NCI-H2227 treated with DMSO at 0.1 percent for 48 hours (cell line): ENCODE data around the gene NOD1.
"Not testable (repeated sequence)": the region's sequence is repeated elsewhere in the genome, so short reads cannot be mapped to it uniquely, and the experiment has no call there.

Source experiments
- DNase-seq: peaks from one replicate; lab custom pipeline; 2025; lab: John Stamatoyannopoulos, UW

NOD1 gene, protein sequence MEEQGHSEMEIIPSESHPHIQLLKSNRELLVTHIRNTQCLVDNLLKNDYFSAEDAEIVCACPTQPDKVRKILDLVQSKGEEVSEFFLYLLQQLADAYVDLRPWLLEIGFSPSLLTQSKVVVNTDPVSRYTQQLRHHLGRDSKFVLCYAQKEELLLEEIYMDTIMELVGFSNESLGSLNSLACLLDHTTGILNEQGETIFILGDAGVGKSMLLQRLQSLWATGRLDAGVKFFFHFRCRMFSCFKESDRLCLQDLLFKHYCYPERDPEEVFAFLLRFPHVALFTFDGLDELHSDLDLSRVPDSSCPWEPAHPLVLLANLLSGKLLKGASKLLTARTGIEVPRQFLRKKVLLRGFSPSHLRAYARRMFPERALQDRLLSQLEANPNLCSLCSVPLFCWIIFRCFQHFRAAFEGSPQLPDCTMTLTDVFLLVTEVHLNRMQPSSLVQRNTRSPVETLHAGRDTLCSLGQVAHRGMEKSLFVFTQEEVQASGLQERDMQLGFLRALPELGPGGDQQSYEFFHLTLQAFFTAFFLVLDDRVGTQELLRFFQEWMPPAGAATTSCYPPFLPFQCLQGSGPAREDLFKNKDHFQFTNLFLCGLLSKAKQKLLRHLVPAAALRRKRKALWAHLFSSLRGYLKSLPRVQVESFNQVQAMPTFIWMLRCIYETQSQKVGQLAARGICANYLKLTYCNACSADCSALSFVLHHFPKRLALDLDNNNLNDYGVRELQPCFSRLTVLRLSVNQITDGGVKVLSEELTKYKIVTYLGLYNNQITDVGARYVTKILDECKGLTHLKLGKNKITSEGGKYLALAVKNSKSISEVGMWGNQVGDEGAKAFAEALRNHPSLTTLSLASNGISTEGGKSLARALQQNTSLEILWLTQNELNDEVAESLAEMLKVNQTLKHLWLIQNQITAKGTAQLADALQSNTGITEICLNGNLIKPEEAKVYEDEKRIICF

DNA sequence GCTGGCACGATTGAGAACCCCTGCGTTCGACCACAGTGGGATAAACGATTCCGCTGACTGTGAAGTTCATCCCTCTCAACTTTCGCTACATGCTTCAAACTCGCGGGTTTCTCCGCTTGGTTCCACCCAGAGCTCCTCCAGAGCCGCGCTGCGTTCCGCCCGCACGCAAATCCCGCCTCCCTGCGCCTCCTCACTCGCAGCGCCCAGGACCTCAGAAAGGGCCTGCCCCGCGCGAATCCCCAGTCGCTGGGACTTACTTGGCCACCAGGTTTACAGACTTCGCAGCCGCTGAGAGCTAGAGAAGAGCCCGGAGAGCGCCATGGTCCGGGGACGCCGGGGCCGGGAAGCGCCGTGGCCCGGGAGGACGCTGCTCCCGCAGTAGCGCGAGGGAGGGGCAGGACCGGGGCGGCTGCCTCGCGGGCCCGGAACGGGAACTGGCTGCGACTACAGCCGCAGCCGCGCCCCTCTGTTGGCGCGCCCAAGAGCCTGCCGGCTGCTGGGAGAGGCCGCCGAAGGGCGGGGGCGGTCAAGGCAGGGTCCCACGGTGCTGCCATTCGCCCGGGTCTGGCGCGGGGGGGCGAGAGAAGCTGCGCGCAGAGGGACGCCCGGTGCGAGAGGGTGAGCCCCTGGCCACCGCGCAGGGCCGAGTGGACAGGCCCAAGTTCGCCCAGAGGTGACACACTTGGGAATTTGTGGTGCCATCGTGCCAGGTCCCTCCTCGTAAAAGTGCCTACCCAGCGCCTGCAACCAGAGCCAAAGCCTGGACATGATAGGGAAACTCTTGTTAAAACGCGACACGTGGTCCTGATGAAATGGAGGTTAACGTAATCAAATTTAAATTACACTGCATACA lies at the start of gene NOD1:
Gene NOD1 (minus strand): TSS at position 436 of the 853 bp plus-strand sequence. CDS start 21,863 bp downstream, outside the sequence.
- peak; percentile 34 for DNase-seq

DNA sequence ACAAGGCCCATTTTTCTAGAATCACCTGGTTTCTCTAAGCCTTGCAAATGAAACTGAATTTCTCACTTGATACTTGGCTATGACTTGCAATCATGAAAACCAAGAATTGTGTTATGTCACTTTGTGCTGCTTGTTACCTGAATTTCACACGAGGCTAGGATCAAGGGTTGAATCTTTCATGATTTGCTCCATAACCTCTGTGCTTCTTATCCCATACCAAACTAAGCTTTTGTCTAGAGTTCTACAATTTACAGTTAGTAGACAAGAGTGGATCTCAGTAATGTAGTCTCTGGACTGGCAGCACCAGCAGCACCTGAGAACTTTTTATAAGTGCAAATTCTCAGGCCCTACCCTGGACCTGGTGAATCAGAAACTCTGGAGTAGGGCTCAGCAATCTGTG lies 48.7 kb upstream of the NOD1 start:
- DNase-seq, result not testable (repeated sequence)

DNA sequence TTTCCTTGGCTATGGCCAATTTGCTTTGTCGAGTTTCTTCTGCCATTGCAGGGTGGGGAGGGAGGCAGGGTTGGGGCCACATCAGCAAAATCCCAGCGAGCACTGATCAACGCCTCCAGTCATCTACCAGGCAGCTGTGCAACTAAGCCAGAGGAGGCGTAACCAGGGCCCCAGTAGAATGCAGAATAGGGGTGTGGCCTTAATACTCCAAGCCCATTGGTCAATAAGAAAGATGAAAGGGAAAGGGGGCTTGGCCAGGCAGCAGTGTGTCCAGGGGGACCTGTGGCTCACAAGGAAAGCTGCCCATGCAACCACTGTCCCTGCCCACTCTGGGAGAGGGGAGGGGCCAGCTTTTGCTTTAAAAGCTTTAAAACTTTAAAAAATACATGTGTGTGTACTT lies 47.6 kb upstream of the NOD1 start:
- no peak for DNase-seq

DNA sequence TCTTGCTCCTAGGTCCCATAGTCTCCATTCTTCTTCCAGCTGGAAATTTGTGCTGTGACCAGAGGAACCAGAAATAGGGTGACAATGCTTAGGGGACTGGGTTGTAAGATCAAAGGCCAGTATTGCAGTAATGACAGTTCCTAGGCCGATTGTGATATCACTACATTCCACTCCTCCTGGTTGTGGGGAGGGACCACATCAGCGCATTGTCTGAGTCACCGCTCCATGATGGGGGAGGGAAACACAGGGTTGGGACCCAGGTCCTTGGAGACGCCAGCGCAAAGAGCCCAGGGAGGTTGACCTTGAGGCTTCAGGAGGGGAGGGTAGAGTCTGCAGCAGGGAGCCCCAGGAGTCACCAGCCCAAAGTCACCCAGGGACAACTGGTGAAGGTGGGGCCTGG lies 46.8 kb upstream of the NOD1 start:
- no peak for DNase-seq

DNA sequence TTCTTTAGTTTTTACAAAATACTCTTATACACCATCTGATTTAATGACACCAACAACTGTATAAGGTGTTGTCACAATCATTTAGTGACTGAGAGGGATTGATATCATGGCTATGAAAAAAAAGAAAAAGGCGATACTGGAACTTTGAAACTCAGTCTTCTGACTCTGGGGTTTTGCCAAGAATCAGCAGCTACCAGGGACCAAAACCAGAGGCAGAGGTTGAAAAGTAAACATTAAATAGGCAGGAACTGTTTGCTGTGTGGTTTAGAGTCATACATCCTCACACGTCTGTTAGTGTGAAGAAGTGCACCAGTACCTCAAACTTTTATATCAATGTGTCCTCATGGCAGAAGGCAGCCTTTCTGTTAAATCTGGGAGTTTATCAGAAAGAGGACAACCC lies 46.0 kb upstream of the NOD1 start:
- DNase-seq, result no peak

DNA sequence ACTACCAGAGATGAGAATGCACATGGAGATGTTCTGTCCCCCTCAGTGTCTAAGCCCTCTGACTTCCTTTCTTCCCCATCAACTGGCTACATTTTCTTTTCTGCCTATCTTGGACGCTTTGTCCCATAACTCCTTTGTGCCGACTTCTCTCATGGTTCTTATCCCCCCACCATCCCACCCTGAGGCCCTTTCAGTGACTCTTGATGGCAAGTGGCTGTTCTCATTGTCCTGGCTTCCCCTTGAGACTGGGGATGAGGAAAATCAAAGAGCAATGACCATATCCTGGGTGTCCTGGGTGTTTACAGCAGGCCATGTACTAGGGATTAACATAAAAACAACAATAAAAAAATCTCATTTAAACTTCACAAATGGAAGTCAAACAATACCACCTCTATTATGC lies 44.9 kb upstream of the NOD1 start:
- DNase-seq, result no peak

DNA sequence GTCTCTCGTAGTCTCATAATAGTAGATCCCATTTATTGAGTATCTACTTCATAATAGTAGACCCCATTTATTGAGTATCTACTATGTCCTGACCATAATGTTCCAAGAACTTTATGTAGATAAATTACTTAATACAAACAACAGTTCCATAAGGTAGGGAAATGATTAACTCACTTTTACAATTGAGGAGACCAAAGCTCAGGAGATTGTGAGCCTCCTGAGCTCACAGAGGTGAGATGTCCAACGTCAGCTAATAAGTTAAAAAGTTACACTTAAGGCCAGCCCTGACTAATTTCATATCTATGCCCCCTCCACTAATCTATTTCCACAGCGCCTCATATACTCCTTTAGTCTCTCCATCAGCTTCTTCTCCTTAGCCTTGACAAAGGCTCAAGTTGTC lies 43.6 kb upstream of the NOD1 start:
- no peak for DNase-seq

DNA sequence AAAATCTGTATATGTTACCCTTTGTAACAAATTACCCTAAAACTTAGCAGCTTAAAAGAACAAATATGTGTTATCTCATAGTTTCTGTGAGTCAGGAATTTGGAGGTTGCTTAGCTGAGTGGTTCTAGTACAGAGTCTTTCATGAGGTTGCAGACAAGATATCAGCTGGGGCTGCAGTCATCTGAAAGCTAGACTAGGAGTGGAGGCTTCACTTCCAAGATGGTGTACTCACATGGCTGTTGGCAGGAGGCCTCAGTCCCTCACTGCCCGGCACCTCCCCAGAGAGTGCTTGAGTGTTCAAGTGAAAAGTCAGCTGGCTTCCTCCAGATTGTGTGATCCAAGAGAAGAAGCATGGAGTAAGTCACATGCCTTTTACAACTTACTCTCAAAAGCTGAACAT lies 42.9 kb upstream of the NOD1 start:
- DNase-seq, result no peak

DNA sequence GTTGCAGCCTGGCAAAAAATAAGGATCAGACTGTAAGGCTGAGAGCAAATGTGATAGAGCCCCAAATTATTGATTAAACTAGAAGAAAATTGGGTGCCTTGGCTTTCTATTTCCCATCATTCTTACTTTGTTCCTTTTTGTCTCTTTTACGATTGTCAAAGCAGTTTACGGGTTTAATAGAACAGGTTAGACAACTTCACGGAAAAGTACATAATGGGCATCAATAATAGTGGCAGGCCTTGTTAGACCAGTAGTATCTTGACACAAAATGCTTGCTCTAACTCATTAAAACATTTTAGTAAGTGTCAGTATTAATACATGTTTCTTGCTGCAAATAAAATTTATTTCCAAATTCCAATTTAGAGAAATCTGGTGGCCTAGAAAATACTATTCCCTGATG lies 40.5 kb upstream of the NOD1 start:
- DNase-seq, result no peak

DNA sequence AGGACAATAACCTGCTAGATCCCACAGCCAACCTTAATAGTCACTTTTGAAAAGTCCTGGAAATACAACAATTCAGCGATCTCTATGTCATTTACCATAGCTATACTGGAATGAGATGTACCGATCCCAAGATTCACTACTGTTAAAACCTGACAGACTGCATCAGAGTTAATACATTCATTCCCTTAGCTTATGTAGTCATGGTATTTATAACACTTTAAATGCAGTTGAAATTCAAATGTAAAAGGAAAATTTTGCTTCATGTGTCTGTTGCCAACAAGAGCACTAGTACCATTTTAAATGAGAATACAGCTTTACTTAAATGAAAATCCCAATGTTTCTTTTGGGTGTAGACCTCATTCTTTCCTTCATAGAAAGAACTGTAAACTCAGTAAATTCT lies 37.2 kb upstream of the NOD1 start:
- no peak for DNase-seq

DNA sequence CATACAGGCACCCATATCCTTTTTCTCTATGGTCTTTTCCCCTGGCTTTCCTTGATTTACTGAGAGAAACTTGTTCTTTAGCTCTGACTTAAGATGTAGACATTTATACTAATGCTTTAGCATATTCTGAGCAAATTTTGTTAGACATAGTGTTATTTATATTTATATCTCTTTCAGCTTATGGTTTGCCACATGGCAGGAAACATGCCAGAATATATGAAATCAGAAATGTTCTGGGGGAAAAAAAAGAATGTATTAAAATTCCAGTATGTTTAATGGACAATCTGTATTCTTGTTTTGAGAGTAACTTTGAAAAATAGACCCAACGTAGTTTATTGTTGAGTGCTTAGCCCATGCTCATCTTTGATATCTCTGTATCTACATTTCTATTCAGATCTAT lies 36.2 kb upstream of the NOD1 start:
- no peak for DNase-seq

DNA sequence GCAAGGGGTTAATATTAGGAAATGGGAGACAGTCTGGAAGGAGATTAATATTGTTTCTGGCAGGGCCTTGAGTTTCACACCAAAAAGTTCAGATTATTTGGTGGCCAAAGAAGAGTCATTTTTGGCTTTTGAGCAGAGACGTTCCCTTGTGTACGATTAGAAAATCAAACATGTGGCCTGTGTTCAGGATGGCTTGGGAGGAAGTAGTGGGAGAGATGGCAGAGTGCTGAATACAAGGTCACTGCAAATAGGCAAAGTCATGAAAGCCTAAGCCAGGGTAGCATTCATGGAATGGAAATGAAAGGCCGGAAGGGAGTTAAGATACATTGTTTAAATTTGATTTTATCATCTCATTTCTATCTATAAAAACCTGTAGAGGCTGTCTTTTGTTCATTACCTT lies 35.6 kb upstream of the NOD1 start:
- DNase-seq, result no peak

DNA sequence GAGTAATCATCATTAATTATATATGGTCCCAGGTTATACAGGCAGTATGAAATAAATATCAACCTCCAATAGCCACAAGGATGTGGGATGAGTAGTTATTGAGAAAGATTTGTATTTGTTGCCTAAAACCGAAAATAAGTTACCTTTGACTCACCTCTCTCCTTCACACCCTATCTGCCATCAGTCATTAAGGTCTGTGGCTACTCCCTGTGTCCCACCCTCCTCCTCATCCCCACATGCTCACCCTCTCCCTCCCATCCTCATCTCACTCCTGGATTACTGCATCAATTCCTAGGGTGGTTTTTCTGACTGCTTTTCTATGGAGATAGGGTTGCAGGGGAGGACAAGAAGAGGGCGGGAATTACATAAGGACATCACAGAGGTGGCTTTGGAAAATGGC lies 35.2 kb upstream of the NOD1 start:
- DNase-seq, result no peak

DNA sequence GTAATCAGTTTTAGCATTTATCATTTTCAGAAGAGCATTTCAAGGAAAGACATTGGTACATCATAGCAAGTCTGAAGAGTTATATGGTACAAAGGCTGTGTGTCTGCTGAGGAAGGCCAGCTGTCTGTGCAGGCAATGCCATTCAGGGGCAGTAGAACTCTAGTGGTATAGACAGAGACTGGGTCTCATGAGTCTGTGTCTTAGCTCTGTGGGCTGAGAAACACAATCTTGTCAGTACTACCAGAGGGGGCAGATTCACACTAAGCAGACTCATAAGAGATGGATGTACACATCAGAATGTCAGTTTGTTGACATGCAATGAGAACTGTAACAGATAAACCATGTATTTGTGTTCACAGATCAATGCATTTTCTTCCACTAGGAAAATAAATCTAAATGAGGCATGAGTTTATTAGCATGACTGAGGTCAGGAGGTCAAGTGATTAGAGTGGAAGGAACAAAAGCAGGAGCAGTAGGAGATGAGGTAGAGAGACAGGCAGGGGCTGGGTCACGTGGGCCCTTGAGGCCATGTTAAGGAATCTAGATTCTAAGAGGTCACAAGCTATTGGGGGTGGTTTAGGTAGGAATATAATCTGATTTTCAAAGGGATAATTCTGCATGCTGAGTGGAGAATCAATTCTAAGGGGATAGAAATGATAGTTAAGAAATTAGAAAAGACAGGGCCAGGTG lies 33.5 kb upstream of the NOD1 start:
- no peak for DNase-seq

DNA sequence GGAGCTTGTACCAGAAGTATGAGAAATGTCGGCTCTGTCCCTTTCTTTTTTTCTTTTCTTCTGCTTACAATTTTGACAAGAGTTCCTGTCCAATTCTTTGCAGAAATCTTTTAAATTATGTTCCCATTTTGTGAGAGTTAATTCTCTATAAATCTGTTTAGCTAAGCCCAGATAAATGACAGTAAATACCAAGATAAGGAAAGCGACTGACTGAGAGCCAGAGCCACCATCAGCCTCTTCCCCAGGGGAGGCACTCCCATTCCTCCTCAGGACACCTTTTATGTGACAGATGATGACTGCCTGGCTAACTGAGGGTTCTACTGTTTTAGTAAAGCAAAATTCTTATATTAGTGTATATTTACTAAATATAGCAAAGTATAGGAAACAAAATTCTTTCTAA lies 32.9 kb upstream of the NOD1 start:
- DNase-seq, result no peak

DNA sequence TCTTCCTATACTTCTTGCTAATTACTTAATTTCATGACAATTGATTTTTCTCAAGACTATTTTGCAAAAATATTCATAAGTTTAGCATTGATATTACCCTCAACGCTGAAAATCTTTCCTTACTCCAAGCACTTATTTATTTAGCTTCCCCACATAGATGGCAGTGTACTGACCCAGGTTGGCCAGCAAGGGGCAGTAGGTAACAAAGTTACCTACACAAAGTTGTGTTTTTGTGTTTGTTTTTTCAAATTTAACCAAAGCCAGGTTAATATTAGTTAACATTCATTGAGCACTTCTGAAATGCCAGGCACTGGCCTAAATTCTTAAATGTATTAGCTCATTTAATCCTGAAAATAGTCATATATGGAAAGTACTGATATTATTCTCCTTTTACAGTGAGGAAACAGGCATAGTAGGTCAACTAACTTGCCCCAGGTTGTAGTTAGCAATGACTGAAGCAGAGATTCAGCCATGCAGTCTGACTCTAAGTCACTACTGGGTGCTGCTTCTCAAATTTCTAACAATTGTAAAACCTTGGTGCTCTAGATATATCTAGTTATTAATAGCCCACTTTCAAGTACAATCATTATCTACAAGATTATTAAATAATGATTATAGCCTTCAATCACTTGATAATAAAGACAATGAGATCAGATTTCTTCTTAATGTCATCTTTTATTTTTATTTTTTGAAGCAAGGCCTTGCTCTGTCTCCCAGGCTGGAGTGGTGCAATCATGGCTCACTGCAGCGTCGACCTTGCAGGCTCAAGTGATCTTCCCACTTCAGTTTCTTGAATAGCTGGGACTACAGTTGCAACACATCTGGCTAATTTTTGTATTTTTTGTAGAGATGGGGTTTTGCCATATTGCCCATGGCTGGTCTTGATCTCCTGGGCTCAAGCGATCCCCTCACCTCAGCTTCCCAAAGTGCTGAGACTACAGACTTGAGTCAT lies 31.8 kb upstream of the NOD1 start:
- DNase-seq, result no peak

DNA sequence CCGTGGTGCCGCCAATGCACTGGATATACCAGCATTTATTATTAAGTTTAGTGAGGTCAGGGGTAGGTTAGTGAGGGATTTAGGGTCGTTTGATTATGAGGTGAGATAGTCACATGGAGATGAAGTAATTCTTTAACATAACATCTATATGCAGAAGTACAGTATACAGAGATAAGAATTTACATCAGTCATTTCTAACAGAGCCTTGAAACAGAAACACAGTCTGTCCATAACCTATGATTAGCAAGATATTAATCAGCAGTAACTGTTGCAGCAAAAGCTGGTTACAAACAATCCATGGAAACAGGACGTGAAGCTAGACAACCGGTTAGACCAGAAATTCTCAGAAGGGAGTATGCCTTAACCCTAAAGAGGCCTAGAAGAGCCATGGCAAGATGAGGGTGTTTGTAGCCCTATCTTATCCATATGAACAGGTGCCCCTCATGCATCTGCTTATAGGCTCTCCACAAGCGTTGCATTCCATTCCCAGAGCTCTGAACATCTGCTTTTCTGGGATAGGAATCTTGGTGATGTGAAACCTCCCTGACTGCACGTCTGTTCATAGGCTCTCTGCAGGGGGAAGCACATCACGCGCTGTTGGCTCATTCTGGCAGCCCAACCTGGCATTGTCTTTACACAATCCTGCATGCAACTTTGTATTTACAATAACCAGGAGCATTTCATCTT lies 30.7 kb upstream of the NOD1 start:
- not testable (repeated sequence) for DNase-seq

DNA sequence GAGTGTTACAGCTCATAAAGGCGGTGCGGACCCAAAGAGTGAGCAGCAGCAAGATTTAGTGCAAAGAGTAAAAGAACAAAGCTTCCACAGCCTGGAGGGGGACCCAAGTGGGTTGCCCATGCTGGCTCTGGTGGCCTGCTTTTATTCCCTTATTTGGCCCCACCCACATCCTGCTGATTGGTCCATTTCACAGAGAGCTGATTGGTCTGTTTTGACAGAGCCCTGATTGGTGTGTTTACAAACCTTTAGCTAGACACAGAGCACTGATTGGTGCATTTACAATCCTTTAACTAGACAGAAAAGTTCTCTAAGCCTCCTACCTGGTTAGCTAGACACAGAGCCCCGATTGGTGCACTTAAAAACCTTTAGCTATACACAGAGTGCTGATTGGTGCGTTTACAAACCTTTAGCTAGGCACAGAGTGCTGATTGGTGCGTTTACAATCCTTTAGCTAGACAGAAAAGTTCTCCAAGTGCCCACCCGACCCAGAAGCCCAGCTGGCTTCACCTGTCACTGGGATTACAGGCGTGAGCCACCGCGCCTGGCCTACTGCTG lies 28.8 kb upstream of the NOD1 start:
- not testable (repeated sequence) for DNase-seq

DNA sequence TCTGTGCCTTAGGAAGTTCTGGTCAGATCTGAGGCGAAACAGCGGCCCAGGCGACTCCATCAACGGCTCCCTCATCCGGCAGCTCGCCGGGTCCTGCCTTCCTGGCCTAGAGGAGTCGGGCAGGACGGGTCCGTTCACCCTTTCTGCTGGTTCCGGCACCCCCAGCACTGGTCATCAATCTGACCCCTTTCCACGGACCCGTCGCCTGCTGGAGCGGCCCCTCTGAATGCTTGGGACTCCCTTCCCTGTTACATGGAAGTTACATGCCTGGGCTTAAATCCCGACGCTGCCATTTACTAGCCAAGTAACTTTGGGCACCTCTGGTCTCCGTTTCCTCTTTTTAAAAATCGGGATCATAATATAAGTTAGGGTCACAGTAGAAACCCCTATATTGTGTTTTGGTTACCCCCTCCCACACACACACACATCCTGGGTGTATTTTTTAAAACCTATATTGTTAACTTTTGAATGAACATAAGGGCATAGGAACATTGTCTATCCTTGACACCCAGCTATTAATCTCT lies 26.7 kb upstream of the NOD1 start:
- DNase-seq, result no peak
